ENCODE data around the gene FRAS1. TPM values are rescaled to one million over a fixed set of nuclear protein-coding genes. Genes with fewer than 3 reads are reported as not detected.

FRAS1 gene
- polyA plus RNA-seq, 2 of the 4 experiments (the other 2 are of a cell fraction), result 2.3 to 5.8 TPM

DNA sequence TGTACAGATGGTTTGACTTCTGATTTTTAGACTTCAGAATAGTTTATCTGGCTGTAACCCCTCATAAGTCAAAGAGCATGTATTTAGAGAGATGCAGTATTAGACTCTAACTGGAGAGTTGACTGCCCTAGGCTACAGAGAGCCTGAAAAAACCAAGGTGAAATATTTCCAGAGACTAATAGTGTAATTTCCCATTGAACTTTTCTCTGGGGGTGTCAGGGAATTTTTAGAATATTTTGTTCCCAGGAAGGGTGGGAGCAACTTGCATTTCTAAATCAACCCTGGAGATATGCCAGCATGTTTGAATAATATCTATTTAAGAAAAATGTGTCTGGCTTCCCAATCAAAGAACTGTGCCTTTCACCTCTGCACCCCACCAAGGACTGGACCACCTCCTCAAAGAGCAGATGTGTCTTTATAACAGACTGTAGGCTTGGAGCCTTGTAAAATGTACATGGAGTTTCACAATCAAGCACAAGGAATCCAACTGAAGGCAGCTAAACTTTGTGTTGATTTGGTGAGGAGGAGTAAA is 496.5 kb downstream of the FRAS1 start:
- Histone ChIP-seq H3K4me1 (peaks cover 50% of the 10 kb centered on the region), H3K4me2 (peak overlapping the region; percentile 92), H3K27ac (peak overlapping the region; percentile 94 to 99), H3K9me3 (no peaks in the 10 kb centered on the region), H3K4me3 (peak overlapping the region; percentile 69; the same call in 1 of the 3 replicates)
- POLR2A ChIA-PET, result no interaction called here
- ATAC-seq (no peak), DNase-seq (ENCODE audit: low read depth in 1 of 2, low spot score in 1 of 2) (no peak), FAIRE-seq (no peak)
- CTCF ChIA-PET, result no interaction called here
- TF ChIP-seq USF2 (IDR thresholded peaks at IDR 0.05) (no peak), HOXA7 (CRISPR knock-in tag; IDR thresholded peaks at IDR 0.05) (no peak), RARB (CRISPR knock-in tag; IDR thresholded peaks at IDR 0.05) (no peak), ZFP36 (IDR thresholded peaks at IDR 0.05; ENCODE audit: borderline replicate concordance, partially characterized antibody) (no peak)

DNA sequence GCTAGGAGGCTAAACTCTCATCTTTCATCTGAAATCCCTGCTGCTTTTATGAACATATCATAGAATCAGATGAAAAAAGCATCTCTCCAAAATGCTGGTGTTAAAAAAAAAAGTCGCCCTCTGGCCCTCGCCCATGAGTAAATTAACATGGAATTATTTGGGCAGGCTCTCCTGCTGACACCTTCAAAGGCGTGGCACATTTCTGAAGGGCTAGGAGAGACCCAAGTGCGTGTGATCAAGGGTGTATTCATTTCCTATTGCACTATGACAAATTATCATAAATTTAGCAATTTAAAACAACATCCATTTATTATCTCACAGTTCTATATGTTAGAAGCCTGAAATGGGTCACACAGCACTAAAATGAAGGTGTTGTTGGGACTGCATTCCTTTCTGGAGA is 499.5 kb downstream of the FRAS1 start:
- Histone ChIP-seq H3K4me1 (peaks cover 74% of the 10 kb centered on the region), H3K4me3 (no peak overlapping the region), H3K27ac (peak overlapping the region; percentile 81 to 95), H3K4me2 (peak overlapping the region; percentile 30), H3K9me3 (no peaks in the 10 kb centered on the region)
- ChIA-PET POLR2A (no interaction called here), CTCF (no interaction called here)
- TF ChIP-seq FOSL2 (IDR thresholded peaks at IDR 0.05), result no peak
- no peak for TF ChIP-seq FOSL2 (CRISPR knock-in tag; IDR thresholded peaks at IDR 0.05)
- TF ChIP-seq MYC (IDR thresholded peaks at IDR 0.05; ENCODE audit: borderline replicate concordance, low read length), result no peak
- no peak for TF ChIP-seq POLR2A (IDR thresholded peaks at IDR 0.05; ENCODE audit: low read length)
- no peak for TF ChIP-seq ZSCAN20 (CRISPR knock-in tag; IDR thresholded peaks at IDR 0.05)
- TF ChIP-seq, protein P1, sequence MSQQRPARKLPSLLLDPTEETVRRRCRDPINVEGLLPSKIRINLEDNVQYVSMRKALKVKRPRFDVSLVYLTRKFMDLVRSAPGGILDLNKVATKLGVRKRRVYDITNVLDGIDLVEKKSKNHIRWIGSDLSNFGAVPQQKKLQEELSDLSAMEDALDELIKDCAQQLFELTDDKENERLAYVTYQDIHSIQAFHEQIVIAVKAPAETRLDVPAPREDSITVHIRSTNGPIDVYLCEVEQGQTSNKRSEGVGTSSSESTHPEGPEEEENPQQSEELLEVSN (IDR thresholded peaks at IDR 0.05; ENCODE audit: borderline replicate concordance, low read depth), result no peak
- TF ChIP-seq HOXB13 (CRISPR knock-in tag; IDR thresholded peaks at IDR 0.05; ENCODE audit: low read depth), result no peak
- no peak for TF ChIP-seq RNF2 (IDR thresholded peaks at IDR 0.05; ENCODE audit: borderline replicate concordance, low read depth)
- no peak for TF ChIP-seq SMC3 (IDR thresholded peaks at IDR 0.05)
- TF ChIP-seq MAZ (IDR thresholded peaks at IDR 0.05; ENCODE audit: borderline replicate concordance, low read depth, low read length), result no peak
- no peak for TF ChIP-seq HEYL (CRISPR knock-in tag; IDR thresholded peaks at IDR 0.05)
- TF ChIP-seq EP300 (IDR thresholded peaks at IDR 0.05), result no peak
- TF ChIP-seq TFCP2L1 (CRISPR knock-in tag; IDR thresholded peaks at IDR 0.05), result no peak
- ATAC-seq (no peak), FAIRE-seq (no peak), DNase-seq (ENCODE audit: low read depth in 1 of 2, low spot score in 1 of 2) (no peak)
- 63% methylated on average over 4 of the region's 4 CpGs for WGBS (ENCODE audit: missing lambda C conversion rate)

- peaks cover 86% of the 10 kb centered on the region for H3K4me1 ChIP-seq
- ChIA-PET CTCF (no interaction called here), POLR2A (no interaction called here)
- H3K27ac ChIP-seq, result peak overlapping the region; percentile 81 to 95
- H3K9me3 ChIP-seq, result no peaks in the 10 kb centered on the region
- FAIRE-seq (no peak), DNase-seq (ENCODE audit: low read depth in 1 of 2, low spot score in 1 of 2) (no peak), ATAC-seq (no peak)
- H3K4me3 ChIP-seq, result no peak overlapping the region
- 64% methylated on average over 2 of the region's 2 CpGs for WGBS (ENCODE audit: missing lambda C conversion rate)
- H3K4me2 ChIP-seq, result peak overlapping the region; percentile 13; the same call in 2 of the 3 replicates
- TF ChIP-seq FOXS1 (CRISPR knock-in tag; IDR thresholded peaks at IDR 0.05) (no peak), HOXB13 (CRISPR knock-in tag; IDR thresholded peaks at IDR 0.05; ENCODE audit: low read depth) (no peak), ZC3H11A (IDR thresholded peaks at IDR 0.05) (no peak), MAFK (IDR thresholded peaks at IDR 0.05; ENCODE audit: partially characterized antibody) (no peak), ESRRA (IDR thresholded peaks at IDR 0.05; ENCODE audit: borderline replicate concordance, low read length) (no peak), KDM1A (IDR thresholded peaks at IDR 0.05; ENCODE audit: low read depth) (no peak), POLR2AphosphoS2 (conservative IDR thresholded peaks at IDR 0.05; ENCODE audit: low read length) (no peak), JUNB (IDR thresholded peaks at IDR 0.05) (no peak), FOSB (CRISPR knock-in tag; IDR thresholded peaks at IDR 0.05) (no peak), CBX2 (IDR thresholded peaks at IDR 0.05; ENCODE audit: borderline replicate concordance, low read depth) (no peak)
- TF ChIP-seq, protein P2, sequence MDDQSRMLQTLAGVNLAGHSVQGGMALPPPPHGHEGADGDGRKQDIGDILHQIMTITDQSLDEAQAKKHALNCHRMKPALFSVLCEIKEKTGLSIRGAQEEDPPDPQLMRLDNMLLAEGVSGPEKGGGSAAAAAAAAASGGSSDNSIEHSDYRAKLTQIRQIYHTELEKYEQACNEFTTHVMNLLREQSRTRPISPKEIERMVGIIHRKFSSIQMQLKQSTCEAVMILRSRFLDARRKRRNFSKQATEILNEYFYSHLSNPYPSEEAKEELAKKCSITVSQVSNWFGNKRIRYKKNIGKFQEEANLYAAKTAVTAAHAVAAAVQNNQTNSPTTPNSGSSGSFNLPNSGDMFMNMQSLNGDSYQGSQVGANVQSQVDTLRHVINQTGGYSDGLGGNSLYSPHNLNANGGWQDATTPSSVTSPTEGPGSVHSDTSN (IDR thresholded peaks at IDR 0.05), result no peak
- TF ChIP-seq, protein P1 (IDR thresholded peaks at IDR 0.05; ENCODE audit: borderline replicate concordance, low read depth), result no peak
- TF ChIP-seq, protein P3, sequence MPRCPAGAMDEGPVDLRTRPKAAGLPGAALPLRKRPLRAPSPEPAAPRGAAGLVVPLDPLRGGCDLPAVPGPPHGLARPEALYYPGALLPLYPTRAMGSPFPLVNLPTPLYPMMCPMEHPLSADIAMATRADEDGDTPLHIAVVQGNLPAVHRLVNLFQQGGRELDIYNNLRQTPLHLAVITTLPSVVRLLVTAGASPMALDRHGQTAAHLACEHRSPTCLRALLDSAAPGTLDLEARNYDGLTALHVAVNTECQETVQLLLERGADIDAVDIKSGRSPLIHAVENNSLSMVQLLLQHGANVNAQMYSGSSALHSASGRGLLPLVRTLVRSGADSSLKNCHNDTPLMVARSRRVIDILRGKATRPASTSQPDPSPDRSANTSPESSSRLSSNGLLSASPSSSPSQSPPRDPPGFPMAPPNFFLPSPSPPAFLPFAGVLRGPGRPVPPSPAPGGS (IDR thresholded peaks at IDR 0.05), result no peak
These were observed 500.7 kb downstream of the FRAS1 start for GRCh38 chr4:78557841-78558240.
